Measurements from ENCODE around the gene RAD9A. TPM values are rescaled to one million over a fixed set of nuclear protein-coding genes. Genes with fewer than 3 reads are reported as not detected.

Gene RAD9A
- total RNA-seq, 2 donors from 2014 or later: 32.0 to 37.5 TPM

DNA sequence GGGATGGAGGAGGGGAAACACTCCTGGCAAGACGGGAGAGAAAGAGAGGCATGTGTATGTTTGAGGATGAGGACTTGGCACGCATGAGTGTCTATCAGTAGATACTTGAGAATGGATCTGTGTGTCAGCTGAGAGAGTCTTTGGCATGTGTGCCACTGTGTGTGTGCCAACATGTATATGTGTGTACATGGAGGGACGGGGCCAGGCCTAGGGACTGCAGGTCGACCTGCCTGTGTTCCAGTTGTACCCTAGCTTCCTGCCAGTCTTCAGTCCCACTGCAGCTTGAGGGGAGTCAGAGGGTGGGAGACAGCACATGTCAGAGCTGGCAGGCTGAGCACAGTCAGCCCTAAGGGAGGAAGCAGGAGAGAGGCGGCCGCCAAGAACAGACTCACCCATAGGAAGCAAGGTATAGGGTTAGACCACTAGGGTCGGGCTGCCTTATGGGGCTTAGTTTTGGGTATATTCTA is 24.0 kb upstream of the RAD9A start:
- peak overlapping the region; percentile 32 for H3K4me3 Mint-ChIP-seq
- H3K4me1 Mint-ChIP-seq: peaks cover 67% of the 10 kb centered on the region
- peak overlapping the region; percentile 60 for H3K27ac Mint-ChIP-seq
- H3K9me3 Mint-ChIP-seq: no peaks in the 10 kb centered on the region
- no peak for ATAC-seq (replicated peaks)
- no peaks in the 10 kb centered on the region for H3K36me3 Mint-ChIP-seq (ENCODE audit: low read depth)
- H3K27me3 Mint-ChIP-seq: peaks cover 6% of the 10 kb centered on the region

- no peaks in the 10 kb centered on the region for H3K36me3 Mint-ChIP-seq (ENCODE audit: low read depth)
- H3K27me3 Mint-ChIP-seq: peaks cover 6% of the 10 kb centered on the region
- H3K27ac Mint-ChIP-seq: peak overlapping the region; percentile 60
- peaks cover 63% of the 10 kb centered on the region for H3K4me1 Mint-ChIP-seq
- ATAC-seq (replicated peaks): peak; percentile 86
- H3K9me3 Mint-ChIP-seq: no peaks in the 10 kb centered on the region
- H3K4me3 Mint-ChIP-seq: peak overlapping the region; percentile 32
Observed at GRCh38 chr11:67368621-67369020, 23.2 kb upstream of the RAD9A start.

DNA sequence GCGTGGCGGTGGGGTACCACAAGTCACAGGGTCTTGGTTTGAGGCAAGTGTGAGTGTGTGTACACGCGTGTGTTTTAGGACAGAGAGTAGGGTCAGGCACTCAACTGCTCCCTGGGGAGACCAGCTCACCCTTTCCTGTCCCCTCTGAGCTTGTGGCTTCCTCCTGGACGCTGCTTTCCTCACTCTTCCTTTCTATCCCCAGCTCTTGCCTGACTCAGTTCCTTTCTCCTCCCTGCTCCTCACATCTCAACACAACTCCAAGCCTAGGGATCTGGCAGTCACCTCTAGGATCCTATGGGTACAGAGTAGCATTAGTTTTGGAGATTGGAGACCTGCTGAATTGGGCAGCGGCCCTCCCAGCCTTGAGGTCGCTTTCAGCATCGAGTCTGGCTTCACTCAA is 22.5 kb upstream of the RAD9A start:
- Mint-ChIP-seq H3K4me1 (peaks cover 64% of the 10 kb centered on the region), H3K9me3 (no peaks in the 10 kb centered on the region), H3K27me3 (peaks cover 6% of the 10 kb centered on the region), H3K36me3 (ENCODE audit: low read depth) (no peaks in the 10 kb centered on the region), H3K27ac (peak overlapping the region; percentile 63), H3K4me3 (peak overlapping the region; percentile 32)
- ATAC-seq (replicated peaks): no peak

DNA sequence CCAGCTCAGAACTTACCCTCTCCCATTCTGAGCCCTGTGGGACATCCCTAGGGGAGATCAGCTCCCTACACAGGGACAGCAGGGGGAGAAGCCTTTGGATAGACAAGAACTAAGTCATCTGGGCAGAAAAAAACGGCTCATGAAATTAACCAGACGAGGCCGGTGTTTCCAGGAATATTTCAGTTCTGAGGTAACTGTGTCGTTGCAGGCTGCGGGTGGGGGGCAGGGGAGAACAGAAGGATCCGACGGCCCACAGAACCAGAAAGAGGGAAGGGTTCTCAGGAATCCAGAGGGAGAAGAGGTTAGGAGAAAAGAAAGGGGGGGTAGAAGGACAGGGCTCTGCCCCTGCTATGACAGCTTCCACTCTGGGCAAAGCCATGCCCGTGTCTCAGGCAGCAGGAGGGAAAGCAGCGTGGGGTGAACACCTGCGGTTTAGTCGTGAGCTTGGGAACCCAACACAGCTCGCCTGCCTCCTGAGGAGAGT is 21.9 kb upstream of the RAD9A start:
- H3K4me3 Mint-ChIP-seq: peak overlapping the region; percentile 32
- H3K36me3 Mint-ChIP-seq (ENCODE audit: low read depth): no peaks in the 10 kb centered on the region
- peaks cover 62% of the 10 kb centered on the region for H3K4me1 Mint-ChIP-seq
- no peak for ATAC-seq (replicated peaks)
- peak overlapping the region; percentile 63 for H3K27ac Mint-ChIP-seq
- H3K9me3 Mint-ChIP-seq: no peaks in the 10 kb centered on the region
- peaks cover 6% of the 10 kb centered on the region for H3K27me3 Mint-ChIP-seq

DNA sequence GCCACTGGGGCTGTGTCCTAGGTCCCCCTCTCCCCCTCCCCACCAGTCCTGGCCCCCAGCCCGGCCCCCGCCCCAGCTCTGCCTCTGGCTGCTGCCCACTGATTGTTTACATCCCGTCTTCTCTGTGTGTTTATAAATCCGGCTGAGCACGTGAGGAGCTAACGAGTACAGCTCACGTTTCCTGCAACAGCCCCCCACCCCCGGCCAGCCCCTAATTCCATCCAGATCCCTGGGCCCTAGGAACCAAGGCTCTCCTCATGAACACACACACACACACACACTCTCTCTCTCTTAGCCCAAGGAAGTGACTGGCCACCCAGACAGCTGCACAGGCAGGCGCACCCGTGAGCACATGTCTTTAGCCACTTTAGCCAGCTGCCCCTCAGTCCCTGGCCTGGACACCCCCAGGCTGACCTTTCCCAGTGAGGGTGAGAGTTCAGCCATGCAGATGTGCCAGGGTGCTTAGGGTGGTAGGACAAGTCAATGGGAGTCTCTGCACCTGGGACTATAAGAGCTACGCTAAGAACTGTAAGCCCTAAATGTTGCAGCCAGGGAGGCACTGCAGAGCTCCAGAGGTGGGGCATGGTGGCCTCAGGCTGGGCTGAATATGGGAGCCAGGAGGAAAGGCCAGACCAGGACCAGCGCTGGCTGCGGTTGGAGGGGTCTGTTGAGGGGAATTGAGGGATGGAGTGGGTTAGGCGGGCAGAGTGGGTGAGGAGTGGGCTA is 21.3 kb upstream of the RAD9A start:
- Mint-ChIP-seq H3K9me3 (no peaks in the 10 kb centered on the region), H3K36me3 (ENCODE audit: low read depth) (no peaks in the 10 kb centered on the region), H3K4me1 (peaks cover 57% of the 10 kb centered on the region), H3K27me3 (peaks cover 6% of the 10 kb centered on the region), H3K4me3 (peak overlapping the region; percentile 25), H3K27ac (no peak overlapping the region)
- ATAC-seq (replicated peaks): no peak

GRCh38 chr11:67371189-67371910 is 20.4 kb upstream of the RAD9A start:
- ATAC-seq (replicated peaks): no peak
- Mint-ChIP-seq H3K4me3 (peak overlapping the region; percentile 76), H3K36me3 (ENCODE audit: low read depth) (no peaks in the 10 kb centered on the region), H3K27ac (peak overlapping the region; percentile 39), H3K4me1 (peaks cover 49% of the 10 kb centered on the region), H3K9me3 (no peaks in the 10 kb centered on the region), H3K27me3 (peaks cover 6% of the 10 kb centered on the region)

GRCh38 chr11:67371911-67372320 is 19.9 kb upstream of the RAD9A start:
- Mint-ChIP-seq H3K27ac (peak overlapping the region; percentile 39), H3K4me3 (peak overlapping the region; percentile 76), H3K4me1 (peaks cover 48% of the 10 kb centered on the region), H3K27me3 (peaks cover 6% of the 10 kb centered on the region), H3K9me3 (no peaks in the 10 kb centered on the region), H3K36me3 (ENCODE audit: low read depth) (no peaks in the 10 kb centered on the region)
- ATAC-seq (replicated peaks): no peak

DNA sequence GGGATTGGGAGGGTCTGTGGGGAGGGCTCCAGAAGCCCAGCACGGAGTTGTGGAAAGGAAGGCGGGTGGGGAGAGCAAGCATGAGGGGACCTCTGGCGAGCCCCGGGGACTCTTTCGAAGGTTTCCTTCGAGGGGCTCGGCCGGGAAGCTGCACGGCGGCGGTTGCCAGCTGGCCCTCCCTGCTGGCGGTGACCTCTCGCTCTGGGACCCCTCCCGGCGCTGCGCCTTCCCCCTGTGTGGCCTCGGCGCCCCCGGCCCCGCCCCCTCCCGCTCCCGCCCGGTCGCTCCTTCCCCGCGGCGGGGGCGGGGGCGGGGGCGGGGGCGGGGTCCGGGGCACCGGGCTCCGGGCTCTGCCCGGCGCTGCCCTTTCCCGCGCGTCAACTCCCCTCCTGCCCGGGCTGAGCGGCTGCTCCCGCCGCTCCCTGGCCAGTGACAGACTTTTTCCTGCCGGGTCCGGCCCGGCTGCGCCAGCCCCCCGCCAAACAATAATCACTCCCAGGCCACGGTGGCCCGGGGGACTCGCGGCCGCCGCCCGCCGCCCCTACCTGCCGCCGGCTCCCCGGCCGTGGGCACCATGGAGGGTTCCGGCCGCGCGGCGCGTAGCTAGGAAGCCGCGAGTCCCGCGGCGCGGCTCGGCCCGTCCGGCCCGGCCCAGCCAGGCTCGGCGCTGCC is 19.3 kb upstream of the RAD9A start:
- no peaks in the 10 kb centered on the region for H3K36me3 Mint-ChIP-seq (ENCODE audit: low read depth)
- ATAC-seq (replicated peaks): no peak

DNA sequence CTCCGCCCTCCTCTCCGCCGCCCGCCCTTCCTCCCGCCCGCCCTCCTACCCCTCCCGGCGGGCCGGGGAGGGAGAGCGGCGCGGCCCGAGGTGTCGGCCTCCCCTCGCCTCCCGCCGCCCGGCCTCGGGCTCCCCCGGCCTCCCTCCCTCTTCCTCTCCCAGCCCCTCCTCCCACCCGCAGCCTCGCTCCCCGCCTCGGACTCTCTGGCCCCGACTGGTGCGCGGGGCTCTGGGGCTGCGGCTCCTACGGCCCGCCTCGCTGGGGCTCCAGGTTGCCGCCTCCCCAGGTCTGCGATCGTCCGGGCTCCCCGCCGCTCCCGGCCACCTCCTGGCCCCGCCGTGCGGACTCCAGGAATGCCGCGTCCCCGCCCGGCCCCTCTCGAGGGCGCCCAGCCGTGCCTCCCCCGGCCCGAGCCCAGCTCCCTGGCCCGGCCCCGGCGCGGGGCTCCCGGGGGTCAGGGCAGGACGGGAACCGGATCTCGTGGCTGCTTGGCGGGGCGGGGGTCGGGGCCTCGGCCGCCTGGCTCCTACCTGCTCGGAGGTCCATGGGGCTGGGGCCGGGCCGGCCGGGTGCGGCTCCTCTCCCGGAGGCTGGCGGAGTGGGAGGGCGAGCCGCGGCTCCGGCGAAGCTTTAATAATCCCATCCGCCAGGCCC is 18.7 kb upstream of the RAD9A start, which contains the start of gene CLCF1:
Gene CLCF1 (minus strand): TSS at position 606 of the 655 bp plus-strand sequence. CDS start 59 bp downstream, at position 547.
- ATAC-seq (replicated peaks): peak; percentile 19
- H3K27me3 Mint-ChIP-seq: peaks cover 6% of the 10 kb centered on the region
- H3K27ac Mint-ChIP-seq: peak within 1 kb of the TSS; percentile 84
- H3K4me3 Mint-ChIP-seq: peak within 1 kb of the TSS; percentile 84
- H3K4me1 Mint-ChIP-seq: peaks cover 43% of the 10 kb centered on the region
- H3K9me3 Mint-ChIP-seq: no peaks in the 10 kb centered on the region
- no peaks in the 10 kb centered on the region for H3K36me3 Mint-ChIP-seq (ENCODE audit: low read depth)

More for the DNA sequence above, 19.3 kb upstream of the RAD9A start:
- Mint-ChIP-seq H3K9me3 (no peaks in the 10 kb centered on the region), H3K4me1 (peaks cover 48% of the 10 kb centered on the region), H3K27me3 (peaks cover 6% of the 10 kb centered on the region), H3K4me3 (peak overlapping the region; percentile 76), H3K27ac (no peak overlapping the region)

GRCh38 chr11:67373648-67374570 is 17.9 kb upstream of the RAD9A start:
- Mint-ChIP-seq H3K9me3 (no peaks in the 10 kb centered on the region), H3K4me1 (peaks cover 35% of the 10 kb centered on the region), H3K27ac (peak overlapping the region; percentile 84), H3K4me3 (peak overlapping the region; percentile 84), H3K27me3 (peaks cover 6% of the 10 kb centered on the region), H3K36me3 (ENCODE audit: low read depth) (no peaks in the 10 kb centered on the region)
- peak; percentile 55 for ATAC-seq (replicated peaks)

GRCh38 chr11:67374571-67375281 is 17.1 kb upstream of the RAD9A start:
- Mint-ChIP-seq H3K4me1 (peaks cover 26% of the 10 kb centered on the region), H3K27me3 (peaks cover 6% of the 10 kb centered on the region), H3K9me3 (no peaks in the 10 kb centered on the region), H3K4me3 (peak overlapping the region; percentile 84), H3K27ac (peak overlapping the region; percentile 84), H3K36me3 (ENCODE audit: low read depth) (no peaks in the 10 kb centered on the region)
- ATAC-seq (replicated peaks): no peak

GRCh38 chr11:67375320-67376055 is 16.3 kb upstream of the RAD9A start:
- Mint-ChIP-seq H3K4me1 (peaks cover 22% of the 10 kb centered on the region), H3K27me3 (peaks cover 6% of the 10 kb centered on the region), H3K9me3 (no peaks in the 10 kb centered on the region), H3K36me3 (ENCODE audit: low read depth) (no peaks in the 10 kb centered on the region), H3K27ac (no peak overlapping the region), H3K4me3 (no peak overlapping the region)
- no peak for ATAC-seq (replicated peaks)
